K562 (cell line): ENCODE results near the gene CRIP1. TPM values are rescaled to one million over a fixed set of nuclear protein-coding genes. Genes with fewer than 3 reads are reported as not detected.

ENCODE experiments used
- CREB1 ChIP-seq, 2 experiments: sonication (generic) in 1 of 2; formaldehyde crosslinking in 1 of 2; IDR thresholded peaks; 2 replicates each; pipeline versions ENCODE4 v1.6.1 to v1.8.0; 2012 to 2022; ENCODE audit warnings: inconsistent platforms in 1 of 2, mild to moderate bottlenecking in 1 of 2, missing genetic modification reagents in 1 of 2, moderate library complexity in 1 of 2
- DMBX1 ChIP-seq: fragments of 250-450 bp; sonication (Bioruptor Pico); IDR thresholded peaks from 2 replicates; pipeline ENCODE4 v1.8.0; 2022; ENCODE audit warnings: inconsistent platforms, mild to moderate bottlenecking, moderate library complexity, borderline replicate concordance
- E2F3 ChIP-seq: fragments of 250-450 bp; sonication (Bioruptor Pico); IDR thresholded peaks from 2 replicates; pipeline ENCODE4 v1.4.0; 2020; ENCODE audit warnings: mild to moderate bottlenecking
- FOXA1 ChIP-seq: fragments of 450-650 bp; IDR thresholded peaks from 2 replicates; pipeline ENCODE4 v1.6.1; 2016; ENCODE audit warnings: mild to moderate bottlenecking, borderline replicate concordance
- GABPB1 ChIP-seq: sonication (generic); formaldehyde crosslinking; IDR thresholded peaks from 2 replicates; pipeline ENCODE4 v1.8.0; 2022; ENCODE audit warnings: mild to moderate bottlenecking, missing genetic modification reagents
- HDAC1 ChIP-seq, 2 experiments: fragments of 450-650 bp; IDR thresholded peaks; 2 replicates each; pipeline ENCODE4 v1.6.1; 2016 to 2017; ENCODE audit warnings: inconsistent platforms in 1 of 2, mild to moderate bottlenecking in 1 of 2, moderate library complexity in 1 of 2
- HOXB6 ChIP-seq: fragments of 250-450 bp; sonication (Bioruptor Pico); IDR thresholded peaks from 2 replicates; pipeline ENCODE4 v1.5.1; 2022; ENCODE audit warnings: mild to moderate bottlenecking, borderline replicate concordance
- MAFF ChIP-seq: IDR thresholded peaks from 2 replicates; pipeline ENCODE4 v1.6.1; 2012; ENCODE audit warnings: low read length, improper control_type of control experiment
- MAX ChIP-seq: sonication (generic); formaldehyde crosslinking; IDR thresholded peaks from 2 replicates; pipeline ENCODE4 v1.9.0; 2022; ENCODE audit warnings: mild to moderate bottlenecking, missing genetic modification reagents
- MTA1 ChIP-seq: fragments of 450-650 bp; IDR thresholded peaks from 2 replicates; pipeline ENCODE4 v1.6.1; 2017; ENCODE audit warnings: borderline replicate concordance
- NBN ChIP-seq: fragments of 450-650 bp; IDR thresholded peaks from 2 replicates; pipeline ENCODE4 v1.6.1; 2016; ENCODE audit warnings: low read depth, mild to moderate bottlenecking
- NFE2 ChIP-seq: IDR thresholded peaks from 2 replicates; pipeline ENCODE4 v1.6.1; 2014; ENCODE audit warnings: antibody characterized with exemption, low read depth
- NFE2L1 ChIP-seq: fragments of 450-650 bp; IDR thresholded peaks from 2 replicates; pipeline ENCODE4 v1.6.1; 2016; ENCODE audit warnings: missing genetic modification characterization, low read depth, mild to moderate bottlenecking, missing compliant biosample characterization, moderate library complexity, borderline replicate concordance
- NRF1 ChIP-seq, 2 experiments: fragments of 450-650 bp; IDR thresholded peaks in 1 of 2; conservative IDR thresholded peaks in 1 of 2; 2 replicates each; pipeline ENCODE4 v1.6.1; 2014; ENCODE audit warnings: mild to moderate bottlenecking in 2 of 2
- RAD21 ChIP-seq, 2 experiments: fragments of 250-450 bp in 1 of 2; fragments of 450-650 bp in 1 of 2; sonication (Bioruptor Pico) in 1 of 2; formaldehyde crosslinking in 1 of 2; IDR thresholded peaks in 1 of 2; conservative IDR thresholded peaks in 1 of 2; 2 replicates each; pipeline versions ENCODE4 v1.4.0 to v1.8.0; 2020 to 2022; ENCODE audit warnings: mild to moderate bottlenecking in 2 of 2, moderate library complexity in 1 of 2
- RBM25 ChIP-seq: fragments of 200-400 bp; formaldehyde crosslinking; IDR thresholded peaks from 2 replicates; pipeline ENCODE4 v1.6.1; 2018; ENCODE audit warnings: low read length, low read depth, moderate library complexity; ENCODE audit not compliant: severe bottlenecking
- SUPT5H ChIP-seq: fragments of 450-650 bp; IDR thresholded peaks from 2 replicates; pipeline ENCODE4 v1.6.1; 2016
- TSC22D4 ChIP-seq: fragments of 450-650 bp; IDR thresholded peaks from 2 replicates; pipeline ENCODE4 v1.6.1; 2016; ENCODE audit warnings: missing genetic modification characterization, missing biosample characterization, control low read depth
- ZBTB17 ChIP-seq: fragments of 450-650 bp; formaldehyde crosslinking; IDR thresholded peaks from 2 replicates; pipeline ENCODE4 v1.4.0; 2020; ENCODE audit warnings: mild to moderate bottlenecking
- ZFP36 ChIP-seq: fragments of 150-350 bp; IDR thresholded peaks from 2 replicates; pipeline ENCODE4 v1.6.1; 2018; ENCODE audit warnings: low read length, low read depth; ENCODE audit not compliant: partially characterized antibody
- ZFX ChIP-seq: sonication (generic); formaldehyde crosslinking; IDR thresholded peaks from 2 replicates; pipeline ENCODE4 v1.8.0; 2022; ENCODE audit warnings: mild to moderate bottlenecking, missing genetic modification reagents, moderate library complexity
- ZKSCAN1 ChIP-seq: fragments of 150-350 bp; IDR thresholded peaks from 2 replicates; pipeline ENCODE4 v1.6.1; 2016; ENCODE audit warnings: low read depth, low read length
- ZNF133 ChIP-seq: fragments of 250-450 bp; sonication (Bioruptor Pico); IDR thresholded peaks from 2 replicates; pipeline ENCODE4 v1.4.0; 2020; ENCODE audit warnings: mild to moderate bottlenecking
- ZNF785 ChIP-seq: fragments of 250-450 bp; sonication (Bioruptor Pico); IDR thresholded peaks from 2 replicates; pipeline ENCODE4 v1.4.0; 2020; ENCODE audit warnings: mild to moderate bottlenecking
- polyA plus RNA-seq, 8 experiments: library from polyadenylated mRNA; depleted of rRNA in 4 of 8; stranded (reverse) in 5 of 8; unstranded in 3 of 8; fragments of >200 nt; fragmentation: Nextera tagmentation in 2 of 8; fragmentation: Illumina TruSeq in 1 of 8; extraction: Ambion mirVana in 2 of 8; extraction: Trizol in 1 of 8; gene quantifications; 2 replicates each; pipeline versions ENCODE4 v1.2.1 to v1.2.3, GENCODE V29; 2011 to 2014; ENCODE audit warnings: inconsistent platforms in 1 of 8, missing spikeins in 1 of 8
- total RNA-seq, 7 experiments: library from RNA; depleted of rRNA in 6 of 7; stranded (reverse); fragments of >200 nt in 6 of 7; fragmentation: Illumina TruSeq in 2 of 7; extraction: Trizol in 2 of 7; gene quantifications; 2 replicates each; pipeline versions ENCODE4 v1.2.1 to v1.2.3, GENCODE V29; 2011 to 2021; ENCODE audit warnings: low replicate concordance in 1 of 7
- TF ChIP-seq, protein P1 (sequence below): fragments of 200-800 bp; sonication (Bioruptor generic); IDR thresholded peaks from 2 replicates; pipeline ENCODE4 v1.6.1; 2016; ENCODE audit warnings: missing genetic modification characterization, missing compliant biosample characterization

The CRIP1 gene
- total and polyA plus RNA-seq, 9 of the 15 experiments (the other 6 are each of a cell fraction or from before 2014, with no cell fraction given), result 0.11 to 0.58 (median 0.14) TPM; not detected in 6

DNA sequence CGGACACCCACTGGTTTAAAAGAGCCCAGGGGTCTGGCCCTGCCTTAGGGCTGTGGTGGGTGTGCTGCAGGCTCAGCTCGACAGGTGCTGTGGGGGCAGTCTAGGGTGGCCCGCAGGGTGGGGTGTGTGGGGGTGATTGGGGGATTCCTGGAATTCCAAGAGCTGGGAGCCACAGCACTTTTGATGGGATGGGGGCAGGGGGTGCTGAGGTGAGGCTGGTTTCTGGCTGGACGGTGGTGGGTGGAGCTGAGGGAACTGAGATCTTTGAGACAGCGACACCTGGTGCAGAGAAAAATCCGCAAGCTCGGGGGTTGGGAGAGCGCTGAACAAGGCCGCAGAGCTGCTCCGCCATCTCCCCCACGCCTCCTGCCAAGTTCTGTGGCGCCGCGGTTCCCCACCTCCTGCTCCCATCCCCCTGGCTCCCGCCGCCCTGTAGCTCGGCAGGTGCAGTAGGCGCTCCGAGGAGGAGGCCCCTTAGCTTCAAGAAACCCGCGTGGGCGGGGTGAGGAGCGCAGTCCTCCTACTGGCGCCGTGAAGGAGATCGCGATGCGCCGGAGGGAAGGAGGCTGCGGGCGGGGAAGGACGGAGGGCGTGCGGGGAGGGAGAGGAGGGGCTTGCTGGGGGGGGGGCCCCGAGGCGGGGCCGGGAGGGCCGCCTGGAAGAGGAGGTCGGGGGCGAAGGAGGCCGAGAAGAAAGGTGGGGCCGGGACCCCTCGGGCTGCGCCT, 3.0 kb downstream of the CRIP1 start (continued):
- TF ChIP-seq ZBTB17 (CRISPR knock-in tag) (no peak), DMBX1 (CRISPR knock-in tag) (no peak), ZFP36 (peak; percentile 82), GABPB1 (CRISPR knock-in tag) (peak; percentile 48; the same call in 1 of the 2 replicates), TSC22D4 (tag) (no peak), RBM25 (no peak), NFE2L1 (tag) (no peak), CREB1 (IDR thresholded peaks at IDR 0.05) (no peak), CREB1 (CRISPR knock-in tag; IDR thresholded peaks at IDR 0.05) (no peak), ZNF133 (CRISPR knock-in tag) (no peak), HOXB6 (CRISPR knock-in tag) (no peak), SUPT5H (0 out of 2 replicates have a peak, but pooled peaks have one; percentile 34), E2F3 (no peak), NFE2 (no peak), ZNF785 (CRISPR knock-in tag) (no peak), MAX (CRISPR knock-in tag) (peak; percentile 39; the same call in 1 of the 2 replicates), MAFF (no peak), HDAC1 (IDR thresholded peaks at IDR 0.05) (peak in 1 of 2 experiments; percentile 63; a peak in 1 of 4 replicates), NBN (0 out of 2 replicates have a peak, but pooled peaks have one; percentile 61), FOXA1 (no peak), MTA1 (no peak), ZFX (CRISPR knock-in tag) (peak; percentile 90), ZKSCAN1 (no peak), RAD21 (CRISPR knock-in tag; conservative IDR thresholded peaks at IDR 0.05 in 1 of 2, IDR thresholded peaks at IDR 0.05 in 1 of 2) (peak; percentile 35 to 40), NRF1 (conservative IDR thresholded peaks at IDR 0.05 in 1 of 2, IDR thresholded peaks at IDR 0.05 in 1 of 2) (peak; percentile 53; a peak in 2 of 4 replicates)
- TF ChIP-seq, protein P1, sequence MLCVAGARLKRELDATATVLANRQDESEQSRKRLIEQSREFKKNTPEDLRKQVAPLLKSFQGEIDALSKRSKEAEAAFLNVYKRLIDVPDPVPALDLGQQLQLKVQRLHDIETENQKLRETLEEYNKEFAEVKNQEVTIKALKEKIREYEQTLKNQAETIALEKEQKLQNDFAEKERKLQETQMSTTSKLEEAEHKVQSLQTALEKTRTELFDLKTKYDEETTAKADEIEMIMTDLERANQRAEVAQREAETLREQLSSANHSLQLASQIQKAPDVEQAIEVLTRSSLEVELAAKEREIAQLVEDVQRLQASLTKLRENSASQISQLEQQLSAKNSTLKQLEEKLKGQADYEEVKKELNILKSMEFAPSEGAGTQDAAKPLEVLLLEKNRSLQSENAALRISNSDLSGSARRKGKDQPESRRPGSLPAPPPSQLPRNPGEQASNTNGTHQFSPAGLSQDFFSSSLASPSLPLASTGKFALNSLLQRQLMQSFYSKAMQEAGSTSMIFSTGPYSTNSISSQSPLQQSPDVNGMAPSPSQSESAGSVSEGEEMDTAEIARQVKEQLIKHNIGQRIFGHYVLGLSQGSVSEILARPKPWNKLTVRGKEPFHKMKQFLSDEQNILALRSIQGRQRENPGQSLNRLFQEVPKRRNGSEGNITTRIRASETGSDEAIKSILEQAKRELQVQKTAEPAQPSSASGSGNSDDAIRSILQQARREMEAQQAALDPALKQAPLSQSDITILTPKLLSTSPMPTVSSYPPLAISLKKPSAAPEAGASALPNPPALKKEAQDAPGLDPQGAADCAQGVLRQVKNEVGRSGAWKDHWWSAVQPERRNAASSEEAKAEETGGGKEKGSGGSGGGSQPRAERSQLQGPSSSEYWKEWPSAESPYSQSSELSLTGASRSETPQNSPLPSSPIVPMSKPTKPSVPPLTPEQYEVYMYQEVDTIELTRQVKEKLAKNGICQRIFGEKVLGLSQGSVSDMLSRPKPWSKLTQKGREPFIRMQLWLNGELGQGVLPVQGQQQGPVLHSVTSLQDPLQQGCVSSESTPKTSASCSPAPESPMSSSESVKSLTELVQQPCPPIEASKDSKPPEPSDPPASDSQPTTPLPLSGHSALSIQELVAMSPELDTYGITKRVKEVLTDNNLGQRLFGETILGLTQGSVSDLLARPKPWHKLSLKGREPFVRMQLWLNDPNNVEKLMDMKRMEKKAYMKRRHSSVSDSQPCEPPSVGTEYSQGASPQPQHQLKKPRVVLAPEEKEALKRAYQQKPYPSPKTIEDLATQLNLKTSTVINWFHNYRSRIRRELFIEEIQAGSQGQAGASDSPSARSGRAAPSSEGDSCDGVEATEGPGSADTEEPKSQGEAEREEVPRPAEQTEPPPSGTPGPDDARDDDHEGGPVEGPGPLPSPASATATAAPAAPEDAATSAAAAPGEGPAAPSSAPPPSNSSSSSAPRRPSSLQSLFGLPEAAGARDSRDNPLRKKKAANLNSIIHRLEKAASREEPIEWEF (CRISPR knock-in tag), result no peak
